Upper lobe of left lung (tissue), 4 donors: ENCODE measurements around the gene AGXT.

Experiments used
- CTCF ChIP-seq, 6 experiments: fragments of 450-650 bp in 4 of 6; fragments of 200-600 bp in 2 of 6; sonication (generic) in 2 of 6; IDR thresholded peaks; one replicate each; pipeline ENCODE4 v1.5.1; 2016 to 2019; ENCODE audit warnings: antibody characterized with exemption in 6 of 6
- EP300 ChIP-seq, 4 donors: sonication (generic); formaldehyde crosslinking; IDR thresholded peaks; one replicate each; pipeline ENCODE4 v1.5.1; 2017; ENCODE audit warnings: antibody characterized with exemption in 4 of 4, control low read depth in 2 of 4
- POLR2A ChIP-seq, 4 donors: fragments of 450-650 bp; IDR thresholded peaks; one replicate each; pipeline ENCODE4 v1.5.1; 2016 to 2017; ENCODE audit warnings: antibody characterized with exemption in 4 of 4, mild to moderate bottlenecking in 2 of 4

- TF ChIP-seq EP300 (IDR thresholded peaks at IDR 0.05) (no peak), CTCF (IDR thresholded peaks at IDR 0.05) (no peak), POLR2A (IDR thresholded peaks at IDR 0.05) (no peak)
Observed at GRCh38 chr2:240893363-240893844, 24.8 kb downstream of the AGXT start.
